ENCODE results near the gene PPP1R9A.

Gene PPP1R9A

DNA sequence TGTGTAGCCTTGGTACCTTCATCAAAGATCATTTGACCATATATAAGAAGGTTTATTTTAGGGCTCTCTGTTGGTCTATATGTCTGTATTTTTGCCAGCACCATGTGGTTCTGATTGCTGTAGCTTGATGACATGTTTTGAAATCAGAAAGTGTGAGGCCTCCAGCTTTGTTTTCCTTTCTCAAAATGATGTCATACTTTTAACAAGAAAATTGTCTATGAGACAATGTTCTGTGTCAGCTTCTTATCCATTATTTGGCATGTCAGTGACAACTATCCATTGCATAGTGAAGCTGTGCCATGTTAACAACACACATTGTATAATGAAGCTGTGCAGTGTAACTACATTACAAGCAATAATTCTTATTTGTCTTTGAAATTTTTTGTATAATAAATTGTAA lies 9.1 kb upstream of the PPP1R9A start:
- TF ChIP-seq CTCF (conservative IDR thresholded peaks at IDR 0.05) = no peak
- no peak overlapping the region for H3K27ac ChIP-seq

- no peak for TF ChIP-seq CTCF (conservative IDR thresholded peaks at IDR 0.05)
- H3K27ac ChIP-seq = no peak overlapping the region
Measured at GRCh38 chr7:94901981-94902380, 5.4 kb upstream of the PPP1R9A start.

- TF ChIP-seq CTCF (conservative IDR thresholded peaks at IDR 0.05) = no peak
- H3K27ac ChIP-seq = no peak overlapping the region
Measured at GRCh38 chr7:94903971-94904370, 3.4 kb upstream of the PPP1R9A start.

DNA sequence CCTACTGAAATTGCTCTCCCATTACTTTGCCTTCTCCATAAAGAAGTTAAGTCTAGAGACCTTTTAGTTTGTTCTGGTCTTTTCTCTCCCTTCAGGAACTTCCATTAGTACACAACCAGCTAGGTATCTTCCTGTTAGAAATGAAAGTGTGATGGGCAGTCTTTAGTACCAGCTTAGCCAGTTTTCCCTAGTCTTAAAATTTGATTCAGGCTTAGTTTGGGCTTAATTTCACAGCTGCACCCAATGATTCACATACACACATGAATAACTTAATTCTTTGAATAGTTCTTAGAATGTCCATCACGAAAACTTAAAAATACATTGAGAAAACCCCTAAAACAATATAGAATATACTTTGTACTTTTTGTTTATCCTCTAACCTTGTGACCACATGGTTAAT lies 2.4 kb upstream of the PPP1R9A start:
- no peak overlapping the region for H3K27ac ChIP-seq
- no peak for TF ChIP-seq CTCF (conservative IDR thresholded peaks at IDR 0.05)

DNA sequence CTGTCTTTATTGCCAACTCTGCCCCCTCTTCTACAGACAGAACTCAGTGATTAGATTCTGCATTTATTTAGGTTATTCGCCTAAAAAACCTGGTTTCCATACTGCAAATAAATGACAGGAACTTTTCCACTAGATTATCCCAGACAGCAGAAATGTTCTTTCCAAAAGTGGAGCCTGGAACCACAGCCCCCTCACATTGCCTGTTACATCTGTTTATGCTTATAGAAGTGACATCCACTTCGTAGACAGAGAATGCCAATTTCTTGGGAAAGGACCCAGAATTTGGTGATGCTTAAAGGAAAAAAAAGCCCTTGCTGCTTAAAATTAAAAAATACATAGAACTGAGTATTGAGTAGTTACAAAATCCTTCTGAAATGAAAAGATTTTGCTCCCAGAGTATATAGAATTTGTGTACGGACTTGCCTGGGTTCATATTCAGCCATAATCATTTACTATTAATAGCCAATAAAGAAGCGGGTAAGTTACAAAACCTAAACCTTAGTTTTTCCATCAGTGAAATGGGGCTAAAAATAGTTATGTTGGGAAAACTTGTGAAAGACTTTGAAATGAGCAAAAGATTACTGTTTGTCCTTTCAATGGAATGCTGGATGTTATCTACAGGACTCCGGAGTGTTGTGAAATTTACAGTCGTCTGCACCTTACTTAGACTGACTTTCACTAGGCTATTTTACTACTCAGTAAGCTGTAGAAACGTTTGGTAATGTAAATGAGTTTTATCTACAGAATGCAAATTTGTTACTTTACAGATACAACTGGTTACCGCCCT lies 1.1 kb upstream of the PPP1R9A start:
- TF ChIP-seq CTCF (conservative IDR thresholded peaks at IDR 0.05) = no peak
- no peak overlapping the region; the same call in 1 of the 2 replicates for H3K27ac ChIP-seq

- peak; percentile 40; the same call in 1 of the 2 replicates for TF ChIP-seq CTCF (conservative IDR thresholded peaks at IDR 0.05)
- H3K27ac ChIP-seq = peak overlapping the region; percentile 99
Measured at GRCh38 chr7:94907811-94908322, 473 bp downstream of the PPP1R9A start.

GRCh38 chr7:94908323-94909178 lies 1.2 kb downstream of the PPP1R9A start:
- H3K27ac ChIP-seq = peak overlapping the region; percentile 99
- TF ChIP-seq CTCF (conservative IDR thresholded peaks at IDR 0.05) = no peak
